B cell (primary cell): ENCODE measurements around the gene RPGR.

Experiments
- CTCF ChIP-seq: fragments of 200-600 bp; IDR thresholded peaks from one replicate; pipeline ENCODE4 v1.8.0; 2022; ENCODE audit warnings: antibody characterized with exemption, mild to moderate bottlenecking
- EZH2 ChIP-seq: IDR thresholded peaks from 2 replicates; pipeline ENCODE4 v1.6.1; 2012; ENCODE audit warnings: borderline replicate concordance, low read depth, mild to moderate bottlenecking, moderate library complexity, low read length; ENCODE audit not compliant: insufficient read depth, poor library complexity, severe bottlenecking

- TF ChIP-seq CTCF (no peak), EZH2 (no peak)
Measured at GRCh38 chrX:38285649-38286048, 41.7 kb downstream of the RPGR start.
